GM18909 (cell line): ENCODE results near the gene DCAKD.
A peak's percentile ranks its signal among the peaks of the same experiment; 100 is the strongest.
"Not testable (repeated sequence)": the region's sequence is repeated elsewhere in the genome, so short reads cannot be mapped to it uniquely, and the experiment has no call there.

ENCODE experiments used
- ATAC-seq: cut with Tn5 transposase; IDR thresholded peaks from one replicate; pipeline ENCODE4 v1.9.1; 2021; ENCODE audit warnings: mild to moderate bottlenecking; ENCODE audit not compliant: unreplicated experiment, poor library complexity

DCAKD gene

GRCh38 chr17:45070001-45070400 is 18.6 kb upstream of the DCAKD start:
- ATAC-seq, result no peak

GRCh38 chr17:45067637-45068036 is 16.2 kb upstream of the DCAKD start:
- ATAC-seq, result no peak

- ATAC-seq, result no peak
Measured at GRCh38 chr17:45063198-45063597, 11.8 kb upstream of the DCAKD start.

GRCh38 chr17:45061606-45062205 is 10.3 kb upstream of the DCAKD start:
- ATAC-seq, result no peak

- peak; percentile 90 for ATAC-seq
Measured at GRCh38 chr17:45060797-45061605, 9.6 kb upstream of the DCAKD start, which contains the start of gene NMT1. Gene NMT1, plus strand, starts transcription at chr17:45061317. Its CDS starts 13 bp downstream, at chr17:45061330.

- ATAC-seq, result peak; percentile 9
Measured at GRCh38 chr17:45060382-45060796, 9.0 kb upstream of the DCAKD start.

GRCh38 chr17:45052052-45052772 is 780 bp upstream of the DCAKD start:
- ATAC-seq, result no peak

- ATAC-seq, result not testable (repeated sequence)
Measured at GRCh38 chr17:45051720-45052051, 254 bp upstream of the DCAKD start.

- peak; percentile 20 for ATAC-seq
Measured at GRCh38 chr17:45050481-45051059, 862 bp downstream of the DCAKD start.

GRCh38 chr17:45048795-45049563 is 2.5 kb downstream of the DCAKD start:
- no peak for ATAC-seq

GRCh38 chr17:45046537-45047125 is 4.8 kb downstream of the DCAKD start:
- ATAC-seq, result no peak

GRCh38 chr17:45043813-45044540 is 7.5 kb downstream of the DCAKD start:
- no peak for ATAC-seq

- ATAC-seq, result no peak
Measured at GRCh38 chr17:45042346-45043120, 8.9 kb downstream of the DCAKD start.

GRCh38 chr17:45040459-45040858 is 11.0 kb downstream of the DCAKD start:
- ATAC-seq, result no peak

- no peak for ATAC-seq
Measured at GRCh38 chr17:45038728-45039634, 12.5 kb downstream of the DCAKD start.

- ATAC-seq, result no peak
Measured at GRCh38 chr17:45036691-45037090, 14.7 kb downstream of the DCAKD start.

GRCh38 chr17:45035848-45036247 is 15.6 kb downstream of the DCAKD start:
- ATAC-seq, result no peak
